PC-3 (cell line): ENCODE results near the gene RIOX2. TPM values are rescaled to one million over a fixed set of nuclear protein-coding genes. Genes with fewer than 3 reads are reported as not detected.

ENCODE experiments used
- ATAC-seq: fragments of 200-7000 bp; cut with Tn5 transposase; 2 replicates; pipeline ENCODE4 v1.9.1; 2020; ENCODE audit warnings: mild to moderate bottlenecking, moderate library complexity
- BruUV-seq: library from RNA; stranded (reverse); fragments of 400-500 nt; replicated peaks from 2 replicates; lab custom pipeline; 2021; lab: Mats Ljungman, UMichigan
- CTCF ChIA-PET: fragments of 300-600 bp; sonication (Branson Sonifier 250); formaldehyde crosslinking; loops from one replicate; lab custom pipeline; 2022; ENCODE audit warnings: antibody characterized with exemption; lab: Charles Lee
- POLR2A ChIA-PET: fragments of 300-600 bp; sonication (Branson Sonifier 250); formaldehyde crosslinking; loops from one replicate; lab custom pipeline; 2022; ENCODE audit warnings: antibody characterized with exemption; ENCODE audit not compliant: unreplicated experiment; lab: Charles Lee
- DNase-seq: peaks from one replicate; pipeline ENCODE4 v3.0.0-alpha.2; 2015
- H2AFZ ChIP-seq: fragments of 300-600 bp; sonication (generic); 2 replicates; pipeline ENCODE4 v1.6.0; 2016; ENCODE audit warnings: antibody characterized with exemption, low read length
- H3F3A ChIP-seq: fragments of 300-600 bp; sonication (generic); one replicate; pipeline ENCODE4 v1.6.0; 2017; ENCODE audit warnings: antibody characterized with exemption, low read length, control low read depth, mild to moderate bottlenecking; ENCODE audit not compliant: unreplicated experiment
- H3K27ac ChIP-seq: fragments of 300-600 bp; sonication (generic); 2 replicates; pipeline ENCODE4 v1.5.1; 2016; ENCODE audit warnings: mild to moderate bottlenecking, low read length
- H3K27me3 ChIP-seq: fragments of 300-600 bp; sonication (generic); 2 replicates; pipeline ENCODE4 v1.6.1; 2016; ENCODE audit warnings: low read length, mixed read lengths
- H3K36me3 ChIP-seq: fragments of 300-600 bp; sonication (generic); 2 replicates; pipeline ENCODE4 v1.6.1; 2016; ENCODE audit warnings: low read depth, mixed run types, low read length, mixed read lengths
- H3K4me1 ChIP-seq: fragments of 300-600 bp; sonication (generic); 2 replicates; pipeline ENCODE4 v1.5.1; 2016; ENCODE audit warnings: low read length; ENCODE audit not compliant: insufficient read depth
- H3K4me2 ChIP-seq: fragments of 300-600 bp; sonication (generic); 2 replicates; pipeline ENCODE4 v1.6.0; 2016; ENCODE audit warnings: low read length
- H3K4me3 ChIP-seq: fragments of 300-600 bp; sonication (generic); 2 replicates; pipeline ENCODE4 v1.5.1; 2016; ENCODE audit warnings: mild to moderate bottlenecking, low read length, mixed read lengths
- H3K79me2 ChIP-seq: fragments of 300-600 bp; sonication (generic); 2 replicates; pipeline ENCODE4 v1.6.1; 2017; ENCODE audit warnings: low read length, mixed read lengths
- H3K9ac ChIP-seq: fragments of 300-600 bp; sonication (generic); 2 replicates; pipeline ENCODE4 v1.6.0; 2016; ENCODE audit warnings: mild to moderate bottlenecking, low read length
- H3K9me2 ChIP-seq: fragments of 300-600 bp; sonication (generic); replicated peaks from 2 replicates; pipeline ENCODE4 v1.6.1; 2016; ENCODE audit warnings: mixed run types, low read length, mixed read lengths
- H3K9me3 ChIP-seq: fragments of 300-600 bp; sonication (generic); 2 replicates; pipeline ENCODE4 v1.6.1; 2016; ENCODE audit warnings: low read length, mixed read lengths
- H4K20me1 ChIP-seq: fragments of 300-600 bp; sonication (generic); 2 replicates; pipeline ENCODE4 v1.6.1; 2016; ENCODE audit warnings: low read length, mixed read lengths
- EZH2 ChIP-seq: fragments of 300-600 bp; sonication (generic); IDR thresholded peaks from one replicate; pipeline ENCODE4 v1.6.1; 2017; ENCODE audit warnings: antibody characterized with exemption, mild to moderate bottlenecking, low read length; ENCODE audit not compliant: unreplicated experiment
- EZH2phosphoT487 ChIP-seq: fragments of 300-600 bp; sonication (generic); IDR thresholded peaks from 2 replicates; pipeline ENCODE4 v1.6.1; 2018; ENCODE audit warnings: mild to moderate bottlenecking, antibody characterized with exemption, low read length, borderline replicate concordance
- intact Hi-C: fragments of 100-400 bp; cut with micrococcal nuclease; formaldehyde crosslinking; loops from 2 replicates; pipeline ENCODE4 v1.9.0; 2023
- total RNA-seq: library from RNA; depleted of rRNA; stranded (reverse); fragments of >200 nt; gene quantifications from 2 replicates; pipeline ENCODE4 v1.2.3, GENCODE V29; 2014
- TF ChIP-seq, protein P1 (sequence below): fragments of 300-600 bp; sonication (generic); conservative IDR thresholded peaks from 2 replicates; pipeline ENCODE4 v1.5.1; 2017; ENCODE audit warnings: antibody characterized with exemption, low read depth, mild to moderate bottlenecking, low read length

Gene RIOX2
- total RNA-seq, 1 experiment from 2014 or later = 46.4 TPM

- H3K4me2 ChIP-seq = peak overlapping the region; percentile 92
- H3K27me3 ChIP-seq = no peaks in the 10 kb centered on the region
- H2AFZ ChIP-seq = peak overlapping the region; percentile 63
- peaks cover 57% of the 10 kb centered on the region for H3K79me2 ChIP-seq
- ATAC-seq (no peak), DNase-seq (no peak)
- peak overlapping the region; percentile 40 for H3K27ac ChIP-seq
- peak overlapping the region; percentile 69 for H3K9ac ChIP-seq
- no peaks in the 10 kb centered on the region for H3K9me3 ChIP-seq
- H4K20me1 ChIP-seq = no peaks in the 10 kb centered on the region; the same call in 1 of the 2 replicates
- no peaks in the 10 kb centered on the region for H3K9me2 ChIP-seq
- peak overlapping the region; percentile 75 for H3K4me3 ChIP-seq
- BruUV-seq = no TSS peak
- POLR2A ChIA-PET = interaction anchor here (0.6 kb wide), 1 partner anchor 14 kb away, joined by 10 read pairs; no protein-coding TSS in a partner anchor
- TF ChIP-seq, protein P1, sequence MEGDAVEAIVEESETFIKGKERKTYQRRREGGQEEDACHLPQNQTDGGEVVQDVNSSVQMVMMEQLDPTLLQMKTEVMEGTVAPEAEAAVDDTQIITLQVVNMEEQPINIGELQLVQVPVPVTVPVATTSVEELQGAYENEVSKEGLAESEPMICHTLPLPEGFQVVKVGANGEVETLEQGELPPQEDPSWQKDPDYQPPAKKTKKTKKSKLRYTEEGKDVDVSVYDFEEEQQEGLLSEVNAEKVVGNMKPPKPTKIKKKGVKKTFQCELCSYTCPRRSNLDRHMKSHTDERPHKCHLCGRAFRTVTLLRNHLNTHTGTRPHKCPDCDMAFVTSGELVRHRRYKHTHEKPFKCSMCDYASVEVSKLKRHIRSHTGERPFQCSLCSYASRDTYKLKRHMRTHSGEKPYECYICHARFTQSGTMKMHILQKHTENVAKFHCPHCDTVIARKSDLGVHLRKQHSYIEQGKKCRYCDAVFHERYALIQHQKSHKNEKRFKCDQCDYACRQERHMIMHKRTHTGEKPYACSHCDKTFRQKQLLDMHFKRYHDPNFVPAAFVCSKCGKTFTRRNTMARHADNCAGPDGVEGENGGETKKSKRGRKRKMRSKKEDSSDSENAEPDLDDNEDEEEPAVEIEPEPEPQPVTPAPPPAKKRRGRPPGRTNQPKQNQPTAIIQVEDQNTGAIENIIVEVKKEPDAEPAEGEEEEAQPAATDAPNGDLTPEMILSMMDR = no peak
- TF ChIP-seq EZH2phosphoT487 (no peak), EZH2 (no peak)
- H3F3A ChIP-seq = no peaks in the 10 kb centered on the region
- CTCF ChIA-PET = no interaction called here
- H3K4me1 ChIP-seq = peaks cover 22% of the 10 kb centered on the region
- intact Hi-C loops = loop anchor here (2.0 to 5.0 kb wide), 3 partner anchors 52 to 150 kb away; no protein-coding TSS in a partner anchor
- peaks cover 10% of the 10 kb centered on the region; the same call in 1 of the 2 replicates for H3K36me3 ChIP-seq
These were observed 1.1 kb downstream of the RIOX2 start for GRCh38 chr3:97970956-97971620.

GRCh38 chr3:97970156-97970555 is 2.1 kb downstream of the RIOX2 start:
- no TSS peak for BruUV-seq

More at GRCh38 chr3:97970156-97970555, 2.1 kb downstream of the RIOX2 start:
- Histone ChIP-seq H3K4me1 (peaks cover 22% of the 10 kb centered on the region), H4K20me1 (no peaks in the 10 kb centered on the region; the same call in 1 of the 2 replicates), H2AFZ (no peak overlapping the region), H3F3A (no peaks in the 10 kb centered on the region), H3K27ac (no peak overlapping the region), H3K4me2 (peak overlapping the region; percentile 92), H3K79me2 (peaks cover 65% of the 10 kb centered on the region), H3K27me3 (no peaks in the 10 kb centered on the region), H3K36me3 (peaks cover 17% of the 10 kb centered on the region; the same call in 1 of the 2 replicates), H3K9me3 (no peaks in the 10 kb centered on the region), H3K4me3 (peak overlapping the region; percentile 75), H3K9me2 (no peaks in the 10 kb centered on the region), H3K9ac (no peak overlapping the region)
- ATAC-seq (no peak), DNase-seq (no peak)
- intact Hi-C loops = loop anchor here (2.0 to 5.0 kb wide), 3 partner anchors 53 to 149 kb away; no protein-coding TSS in a partner anchor
- ChIA-PET POLR2A (no interaction called here), CTCF (interaction anchor here (0.6 kb wide), 1 partner anchor 148 kb away, joined by 4 read pairs; the partner anchor contains the start of gene CRYBG3)
- TF ChIP-seq EZH2phosphoT487 (no peak), EZH2 (no peak)
- TF ChIP-seq, protein P1 = no peak
